GM12892 (cell line): Measurements from ENCODE around the gene ADH6.

Experiments
- POLR2A ChIP-seq: IDR thresholded peaks from 2 replicates; pipeline ENCODE4 v1.6.1; 2011; ENCODE audit warnings: low read depth, low read length, control low read depth
- POLR2AphosphoS5 ChIP-seq: IDR thresholded peaks from 2 replicates; pipeline ENCODE4 v1.6.1; 2011; ENCODE audit warnings: low read depth, low read length, control low read depth
- TAF1 ChIP-seq: IDR thresholded peaks from 2 replicates; pipeline ENCODE4 v1.6.1; 2011; ENCODE audit warnings: low read depth, mild to moderate bottlenecking, control low read depth, low read length, borderline replicate concordance

GRCh38 chr4:99190336-99190735 lies 28.7 kb downstream of the ADH6 start:
- no peak for TF ChIP-seq POLR2A
- no peak for TF ChIP-seq TAF1
- no peak for TF ChIP-seq POLR2AphosphoS5
